Upper lobe of left lung (tissue), 4 donors: ENCODE measurements around the gene BPI.

ENCODE experiments used
- CTCF ChIP-seq, 6 experiments: fragments of 450-650 bp in 4 of 6; fragments of 200-600 bp in 2 of 6; sonication (generic) in 2 of 6; IDR thresholded peaks; one replicate each; pipeline ENCODE4 v1.5.1; 2016 to 2019; ENCODE audit warnings: antibody characterized with exemption in 6 of 6
- POLR2A ChIP-seq, 4 donors: fragments of 450-650 bp; IDR thresholded peaks; one replicate each; pipeline ENCODE4 v1.5.1; 2016 to 2017; ENCODE audit warnings: antibody characterized with exemption in 4 of 4, mild to moderate bottlenecking in 2 of 4

GRCh38 chr20:38301309-38301708 is 2.6 kb upstream of the BPI start:
- no peak for TF ChIP-seq CTCF (IDR thresholded peaks at IDR 0.05)
- TF ChIP-seq POLR2A (IDR thresholded peaks at IDR 0.05): no peak
